Nephron progenitor cell (in vitro differentiated cells): ENCODE data around the gene LAMTOR5.

Source experiments
- DNase-seq: peaks from one replicate; pipeline ENCODE4 v3.0.0; 2021
- H3K27ac Mint-ChIP-seq: 2 replicates; pipeline ENCODE4 v1.8.0; 2021; ENCODE audit warnings: mild to moderate bottlenecking, moderate library complexity, mixed read lengths
- H3K27me3 Mint-ChIP-seq: 2 replicates; pipeline ENCODE4 v1.8.0; 2021; ENCODE audit warnings: mild to moderate bottlenecking, low read depth, mixed read lengths; ENCODE audit not compliant: poor library complexity
- H3K36me3 Mint-ChIP-seq: 2 replicates; pipeline ENCODE4 v1.8.0; 2021; ENCODE audit warnings: low read depth, mixed read lengths
- H3K4me1 Mint-ChIP-seq: 2 replicates; pipeline ENCODE4 v1.8.0; 2021; ENCODE audit warnings: mixed read lengths
- H3K4me3 Mint-ChIP-seq: 2 replicates; pipeline ENCODE4 v1.8.0; 2021; ENCODE audit warnings: mild to moderate bottlenecking, moderate library complexity, mixed read lengths
- H3K9me3 Mint-ChIP-seq: 2 replicates; pipeline ENCODE4 v1.8.0; 2021; ENCODE audit warnings: mild to moderate bottlenecking, moderate library complexity, mixed read lengths
- CTCF ChIP-seq: fragments of 200-600 bp; sonication (generic); IDR thresholded peaks from 2 replicates; pipeline ENCODE4 v1.5.0; 2021; ENCODE audit warnings: antibody characterized with exemption

LAMTOR5 gene

GRCh38 chr1:110452330-110452729 lies 44.8 kb upstream of the LAMTOR5 start:
- H3K9me3 Mint-ChIP-seq, result no peaks in the 10 kb centered on the region
- no peak overlapping the region for H3K4me3 Mint-ChIP-seq
- DNase-seq, result no peak
- TF ChIP-seq CTCF, result no peak
- peaks cover 25% of the 10 kb centered on the region for H3K27me3 Mint-ChIP-seq
- peaks cover 17% of the 10 kb centered on the region for H3K4me1 Mint-ChIP-seq
- H3K36me3 Mint-ChIP-seq, result no peaks in the 10 kb centered on the region
- no peak overlapping the region for H3K27ac Mint-ChIP-seq

GRCh38 chr1:110450929-110451328 lies 43.4 kb upstream of the LAMTOR5 start, which contains the start of gene PROK1:
Gene PROK1 (plus strand): TSS chr1:110451149. CDS start chr1:110451217, 68 bp downstream.
- Mint-ChIP-seq H3K4me3 (no peak within 1 kb of the TSS), H3K36me3 (no peaks in the 10 kb centered on the region), H3K27ac (no peak within 1 kb of the TSS), H3K4me1 (peaks cover 17% of the 10 kb centered on the region), H3K27me3 (peaks cover 22% of the 10 kb centered on the region), H3K9me3 (no peaks in the 10 kb centered on the region)
- DNase-seq, result no peak
- no peak for TF ChIP-seq CTCF

- H3K27ac Mint-ChIP-seq, result no peak overlapping the region
- H3K36me3 Mint-ChIP-seq, result no peaks in the 10 kb centered on the region
- H3K9me3 Mint-ChIP-seq, result no peaks in the 10 kb centered on the region
- TF ChIP-seq CTCF, result no peak
- peaks cover 22% of the 10 kb centered on the region for H3K27me3 Mint-ChIP-seq
- DNase-seq, result no peak
- no peak overlapping the region for H3K4me3 Mint-ChIP-seq
- peaks cover 17% of the 10 kb centered on the region for H3K4me1 Mint-ChIP-seq
Observed at GRCh38 chr1:110449661-110450651, 42.5 kb upstream of the LAMTOR5 start.

- Mint-ChIP-seq H3K36me3 (no peaks in the 10 kb centered on the region), H3K27me3 (peaks cover 27% of the 10 kb centered on the region), H3K4me3 (no peak overlapping the region), H3K9me3 (no peaks in the 10 kb centered on the region), H3K4me1 (peaks cover 8% of the 10 kb centered on the region), H3K27ac (peak overlapping the region; percentile 78)
- no peak for DNase-seq
- TF ChIP-seq CTCF, result no peak
Observed at GRCh38 chr1:110444561-110444960, 37.1 kb upstream of the LAMTOR5 start.

GRCh38 chr1:110443451-110443850 lies 36.0 kb upstream of the LAMTOR5 start:
- H3K4me1 Mint-ChIP-seq, result peaks cover 18% of the 10 kb centered on the region
- no peaks in the 10 kb centered on the region for H3K9me3 Mint-ChIP-seq
- peaks cover 33% of the 10 kb centered on the region for H3K27me3 Mint-ChIP-seq
- no peak for TF ChIP-seq CTCF
- DNase-seq, result no peak
- no peaks in the 10 kb centered on the region for H3K36me3 Mint-ChIP-seq
- H3K27ac Mint-ChIP-seq, result no peak overlapping the region
- no peak overlapping the region for H3K4me3 Mint-ChIP-seq
